GM21360 (cell line): ENCODE results near the gene SLC25A25.
"Not testable (repeated sequence)": the region's sequence is repeated elsewhere in the genome, so short reads cannot be mapped to it uniquely, and the experiment has no call there.

ENCODE experiments used
- ATAC-seq: cut with Tn5 transposase; IDR thresholded peaks from one replicate; pipeline ENCODE4 v1.9.1; 2021; ENCODE audit warnings: mild to moderate bottlenecking, moderate library complexity; ENCODE audit not compliant: unreplicated experiment

Gene SLC25A25

DNA sequence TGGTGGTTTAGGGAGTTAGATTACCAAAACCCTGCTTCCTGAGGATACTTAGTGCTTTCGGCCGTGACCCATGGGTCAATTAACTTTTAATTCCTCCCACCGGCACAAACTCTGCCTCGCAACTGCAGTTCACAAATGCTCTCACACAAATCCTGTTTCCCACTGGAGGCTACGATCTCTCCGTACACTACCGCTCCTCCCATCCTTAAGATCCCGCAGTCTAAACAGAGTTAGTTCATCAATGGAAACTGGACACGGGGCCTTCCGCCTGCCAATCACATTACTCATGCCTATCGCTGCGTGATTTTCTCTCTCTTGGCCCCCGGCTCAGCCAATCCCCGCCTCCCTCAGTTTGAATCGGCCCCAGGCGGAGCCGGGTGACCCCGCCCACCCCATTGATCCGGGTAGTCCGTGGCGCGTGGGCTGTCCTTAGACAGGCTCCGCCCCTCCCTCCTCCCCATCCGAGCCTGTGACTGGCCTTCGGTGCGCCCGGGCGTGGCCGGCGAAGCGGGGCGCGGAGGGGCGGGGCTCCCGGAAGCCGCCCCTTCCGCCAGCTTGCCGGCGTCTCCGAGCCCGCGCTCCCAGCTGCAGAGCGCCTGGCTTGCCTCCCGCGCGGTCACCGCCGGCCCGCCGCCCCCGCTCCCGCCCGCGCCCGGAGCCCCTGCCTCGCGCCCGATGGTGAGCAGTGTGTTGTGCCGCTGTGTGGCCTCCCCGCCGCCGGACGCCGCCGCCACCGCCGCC, at the start of gene SLC25A25:
Gene SLC25A25, plus strand, starts transcription at position 588 of the 741 bp plus-strand sequence. Its CDS starts 88 bp downstream, at position 676.
- ATAC-seq = peak; percentile 63

- no peak for ATAC-seq
Measured at GRCh38 chr9:128020692-128021091, 47.3 kb upstream of the SLC25A25 start.

DNA sequence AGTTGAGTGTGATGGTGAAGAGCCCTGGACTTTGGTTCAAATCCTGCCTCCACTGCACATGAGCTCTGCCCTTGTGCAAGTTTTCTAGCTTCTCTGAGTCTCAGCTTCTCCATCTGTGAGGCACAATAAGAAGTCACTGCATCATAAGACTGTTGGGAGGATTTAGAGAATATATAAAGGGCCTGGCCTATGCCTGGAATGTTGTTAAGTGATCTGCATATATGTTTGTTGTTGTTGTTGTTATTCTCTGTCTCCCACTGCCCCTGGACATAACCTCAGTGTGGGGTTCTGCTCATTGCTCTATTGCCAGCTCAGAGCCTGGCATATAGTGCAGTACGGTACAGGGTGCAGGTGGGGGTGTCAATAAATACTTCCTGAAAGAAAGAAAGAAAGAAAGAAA, 46.9 kb upstream of the SLC25A25 start:
- ATAC-seq = no peak

DNA sequence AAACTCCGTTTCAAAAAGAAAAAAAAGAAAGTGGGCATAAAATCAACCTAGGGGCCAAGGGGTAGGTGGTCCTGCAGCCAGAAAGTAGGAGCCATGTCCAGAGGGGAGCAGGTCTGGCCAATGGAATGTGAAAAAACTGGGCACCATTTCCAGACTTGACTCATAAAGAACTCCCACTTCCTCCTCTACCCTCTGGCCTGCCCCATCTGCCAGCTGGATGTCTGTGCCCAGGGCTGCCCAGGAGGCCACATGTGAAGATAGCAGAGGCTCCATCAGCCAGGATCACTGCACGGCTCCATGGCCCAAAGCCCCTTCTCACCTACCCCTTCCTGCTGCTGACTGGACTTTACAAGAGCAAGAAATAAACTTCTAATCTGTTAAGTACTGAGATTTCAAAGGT, 45.1 kb upstream of the SLC25A25 start:
- ATAC-seq = no peak

GRCh38 chr9:128023671-128024070, 44.4 kb upstream of the SLC25A25 start:
- not testable (repeated sequence) for ATAC-seq

DNA sequence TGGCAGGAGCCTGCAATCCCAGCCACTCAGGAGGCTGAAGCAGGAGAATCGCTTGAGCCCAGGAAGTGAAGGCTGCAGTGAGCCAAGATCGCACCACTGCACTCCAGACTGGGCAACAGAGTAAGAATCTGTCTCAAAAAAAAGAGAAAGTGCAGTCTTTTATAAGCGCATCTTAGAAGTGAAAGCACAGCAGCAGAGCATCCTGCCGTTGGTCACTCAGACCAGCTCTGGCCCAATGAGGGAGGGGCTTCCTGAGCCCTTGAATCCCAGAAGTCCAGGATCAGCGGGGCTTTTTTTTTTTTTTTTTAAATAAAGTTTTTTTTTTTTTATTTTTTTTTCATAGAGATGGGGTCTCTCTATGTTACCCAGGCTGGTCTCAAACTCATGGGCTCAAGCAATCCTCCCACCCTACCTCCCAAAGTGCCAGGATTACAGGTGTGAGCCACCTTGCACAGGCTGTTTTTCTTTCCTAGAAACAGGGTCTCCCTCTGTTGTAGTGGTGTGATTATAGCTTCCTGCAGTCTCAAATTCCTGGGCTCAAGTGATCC, 43.2 kb upstream of the SLC25A25 start:
- no peak for ATAC-seq

- ATAC-seq = no peak
Measured at GRCh38 chr9:128025736-128026135, 42.3 kb upstream of the SLC25A25 start.

GRCh38 chr9:128026255-128026772, 41.7 kb upstream of the SLC25A25 start:
- peak; percentile 35 for ATAC-seq

GRCh38 chr9:128026773-128027541, 41.1 kb upstream of the SLC25A25 start:
- no peak for ATAC-seq

GRCh38 chr9:128027705-128028104, 40.3 kb upstream of the SLC25A25 start:
- ATAC-seq = no peak

DNA sequence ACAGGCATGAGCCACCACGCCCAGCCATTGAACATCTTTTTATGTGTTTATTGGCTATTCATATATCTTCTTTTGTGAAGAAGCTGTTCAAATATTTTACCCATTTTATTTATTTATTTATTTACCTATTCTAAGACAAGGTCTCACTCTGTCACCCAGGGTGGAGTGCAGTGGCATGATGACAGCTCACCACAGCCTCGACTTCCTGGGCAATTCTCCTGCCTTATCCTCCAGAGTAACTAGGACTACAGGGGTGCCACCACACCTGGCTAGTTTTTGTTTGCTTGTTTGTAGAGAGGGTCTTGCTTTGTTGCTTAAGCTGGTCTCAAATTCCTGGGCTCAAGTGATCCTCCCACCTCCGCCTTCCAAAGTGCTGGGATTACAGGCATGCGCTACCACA, 34.4 kb upstream of the SLC25A25 start:
- no peak for ATAC-seq

- peak; percentile 47 for ATAC-seq
Measured at GRCh38 chr9:128034821-128035652, 33.0 kb upstream of the SLC25A25 start.

GRCh38 chr9:128036522-128036921, 31.5 kb upstream of the SLC25A25 start:
- not testable (repeated sequence) for ATAC-seq

- not testable (repeated sequence) for ATAC-seq
Measured at GRCh38 chr9:128040783-128041182, 27.2 kb upstream of the SLC25A25 start.

GRCh38 chr9:128042043-128042442, 26.0 kb upstream of the SLC25A25 start:
- no peak for ATAC-seq

DNA sequence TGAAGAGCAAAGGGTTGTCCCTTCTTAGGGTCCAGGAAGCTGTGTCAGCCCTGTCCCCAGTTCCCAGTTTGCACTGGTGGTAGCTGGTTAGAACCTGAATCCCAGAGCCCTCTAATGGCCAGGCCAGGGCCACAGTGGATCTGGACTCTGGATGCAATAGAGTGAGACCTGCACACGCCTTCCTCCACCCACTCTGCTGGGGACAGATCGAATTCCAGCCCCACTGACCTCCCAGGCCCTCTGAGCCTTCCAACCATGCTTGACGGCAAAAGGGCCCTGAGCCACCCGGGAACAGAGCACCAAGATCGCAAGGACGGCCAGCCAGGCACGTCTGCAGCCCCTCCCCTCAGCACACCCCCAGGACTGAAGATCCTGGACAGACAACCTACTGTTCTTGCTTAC, 24.6 kb upstream of the SLC25A25 start:
- ATAC-seq = no peak

- ATAC-seq = not testable (repeated sequence)
Measured at GRCh38 chr9:128045409-128045808, 22.6 kb upstream of the SLC25A25 start.

DNA sequence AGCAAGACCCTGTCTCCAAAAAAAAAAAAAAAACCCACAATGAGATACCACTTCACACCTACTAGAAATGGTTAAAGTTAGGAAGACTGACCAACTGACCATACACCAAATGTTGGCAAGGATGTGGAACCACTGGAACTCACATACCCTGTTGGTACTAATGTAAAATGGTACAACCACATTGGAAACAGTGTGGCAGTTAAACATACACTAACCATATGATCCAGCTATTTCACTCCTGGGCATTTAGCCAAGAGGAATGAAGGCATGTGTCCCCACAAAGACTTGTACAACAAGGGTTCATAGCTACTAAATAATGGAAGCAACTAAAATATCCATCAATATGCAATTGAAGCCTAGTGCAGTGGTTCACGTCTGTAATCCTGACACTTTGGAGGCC, 22.2 kb upstream of the SLC25A25 start:
- ATAC-seq = no peak

DNA sequence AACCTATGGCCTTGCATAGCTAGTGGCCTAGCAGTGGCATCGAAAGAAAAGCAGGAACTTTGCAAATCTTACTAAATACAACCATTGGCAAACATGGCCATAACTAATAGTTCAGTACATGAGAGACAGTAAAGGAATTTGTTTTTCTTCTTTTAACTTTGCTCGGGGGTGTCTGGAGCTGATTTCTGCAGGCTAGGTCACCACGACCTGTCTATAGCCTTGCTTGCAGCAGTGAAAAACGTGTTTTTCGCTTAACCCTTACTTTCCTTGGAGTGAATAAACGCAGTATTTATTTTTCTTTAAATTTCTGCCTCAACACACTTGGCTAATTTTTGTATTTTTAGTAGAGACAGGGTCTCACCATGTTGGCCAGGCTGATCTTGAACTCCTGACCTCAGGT, 20.8 kb upstream of the SLC25A25 start:
- ATAC-seq = no peak

DNA sequence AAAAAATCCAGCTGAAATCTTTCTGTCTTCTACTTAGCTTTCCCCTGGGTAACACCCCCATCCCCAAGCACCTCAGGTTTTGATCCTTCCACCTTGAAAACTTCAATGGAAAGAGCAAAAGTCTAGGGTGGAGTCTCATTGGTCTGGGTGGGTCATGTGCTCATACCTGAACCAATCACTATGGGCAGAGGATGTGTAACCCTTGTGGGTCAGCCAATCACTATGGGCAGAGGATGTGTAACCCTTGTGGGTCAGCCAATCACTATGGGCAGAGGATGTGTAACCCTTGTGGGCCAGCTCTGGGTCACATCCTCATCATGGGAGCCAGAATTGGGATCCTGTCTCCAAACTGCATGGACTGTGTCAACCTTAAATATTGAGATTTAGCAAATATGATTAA, 19.4 kb upstream of the SLC25A25 start:
- no peak for ATAC-seq

DNA sequence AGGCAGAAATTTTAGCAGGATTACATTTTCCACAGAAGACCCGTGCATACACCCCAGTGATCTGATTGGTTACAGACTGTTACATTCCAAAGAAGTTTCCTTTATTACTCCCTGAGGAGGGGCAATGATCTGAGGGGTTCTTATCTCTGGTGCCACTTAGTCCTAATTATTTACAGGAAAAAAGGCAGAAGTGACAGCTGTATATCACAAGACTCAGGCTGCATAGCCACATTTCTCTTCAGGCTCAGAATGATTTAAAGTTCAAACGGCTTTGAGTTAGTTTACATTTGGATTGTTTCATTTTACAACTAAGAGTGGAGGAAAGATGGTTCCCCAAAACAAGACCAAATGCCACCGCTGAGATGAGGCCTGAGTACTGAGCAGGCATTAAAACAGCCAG, 18.2 kb upstream of the SLC25A25 start:
- ATAC-seq = no peak
